ENCODE results near the gene ABL1. TPM values are rescaled to one million over a fixed set of nuclear protein-coding genes. Genes with fewer than 3 reads are reported as not detected.

Gene ABL1
- total and polyA plus RNA-seq, 5 donors from 2014 or later, result 5.5 to 33.9 (median 8.6) TPM

DNA sequence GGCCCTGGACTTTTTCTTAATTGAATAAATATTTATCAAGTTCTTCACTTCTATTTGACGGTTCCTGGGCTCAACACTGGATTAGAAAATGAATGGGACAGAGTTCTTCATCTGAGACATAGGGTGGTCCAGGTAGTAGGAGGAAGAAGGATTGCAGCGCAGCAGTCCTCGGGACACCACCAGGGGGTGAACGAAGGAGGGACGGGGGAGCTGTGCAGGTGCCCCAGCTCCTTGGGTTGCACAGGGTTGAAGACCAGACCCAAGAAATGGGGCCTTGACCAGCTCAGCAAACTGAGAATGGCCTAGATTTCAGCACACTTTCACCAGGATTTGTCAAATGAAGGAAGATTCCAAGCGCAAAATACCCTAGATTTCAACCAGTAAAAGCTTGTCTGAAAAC, 29.5 kb downstream of the ABL1 start:
- H3K9me3 ChIP-seq (ENCODE audit: control insufficient read depth in 2 of 2, low read length in 2 of 2), result no peaks in the 10 kb centered on the region
- Mint-ChIP-seq H3K4me1 (peaks cover 0 to 8% (median 4%) of the 10 kb centered on the region in 4 donors), H3K9me3 (no peaks in the 10 kb centered on the region), H3K27me3 (no peaks in the 10 kb centered on the region), H3K27ac (no peak overlapping the region), H3K4me3 (no peak overlapping the region), H3K36me3 (peaks cover 10% of the 10 kb centered on the region)
- H3K27me3 ChIP-seq (ENCODE audit: control insufficient read depth, insufficient read depth, low read length), result no peaks in the 10 kb centered on the region
- no peak for DNase-seq
- peaks cover 8% of the 10 kb centered on the region for H3K36me3 ChIP-seq (ENCODE audit: control insufficient read depth, insufficient read depth, low read length)
- ATAC-seq (ENCODE audit: low read depth in 2 of 2), result no peak
- H3K4me3 ChIP-seq (ENCODE audit: low read depth, low read length), result no peak overlapping the region
- H3K4me1 ChIP-seq (ENCODE audit: control insufficient read depth, insufficient read depth, low read length, poor library complexity, severe bottlenecking), result no peaks in the 10 kb centered on the region
- no peak overlapping the region for H3K27ac ChIP-seq (ENCODE audit: insufficient read depth, low read length, poor library complexity, severe bottlenecking)

DNA sequence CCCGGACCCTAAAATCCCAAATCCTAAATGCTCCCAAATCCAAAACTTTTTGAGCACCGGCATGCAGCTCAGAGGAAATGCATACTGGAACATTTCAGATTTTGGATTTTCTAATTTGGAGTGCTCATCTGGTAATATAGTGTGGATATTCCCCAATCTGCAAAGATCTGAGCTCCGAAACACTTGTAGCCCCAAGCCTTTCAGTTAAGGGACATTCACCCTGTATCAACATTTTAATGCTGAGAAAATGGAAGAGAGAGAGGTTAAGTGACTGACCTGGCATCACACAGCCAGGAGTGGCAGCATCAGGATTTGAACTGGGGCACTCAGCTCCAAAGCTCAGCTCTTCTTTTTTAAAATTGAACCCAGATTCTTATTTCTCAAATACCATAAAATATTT, 30.9 kb downstream of the ABL1 start:
- no peak overlapping the region for H3K27ac Mint-ChIP-seq

DNA sequence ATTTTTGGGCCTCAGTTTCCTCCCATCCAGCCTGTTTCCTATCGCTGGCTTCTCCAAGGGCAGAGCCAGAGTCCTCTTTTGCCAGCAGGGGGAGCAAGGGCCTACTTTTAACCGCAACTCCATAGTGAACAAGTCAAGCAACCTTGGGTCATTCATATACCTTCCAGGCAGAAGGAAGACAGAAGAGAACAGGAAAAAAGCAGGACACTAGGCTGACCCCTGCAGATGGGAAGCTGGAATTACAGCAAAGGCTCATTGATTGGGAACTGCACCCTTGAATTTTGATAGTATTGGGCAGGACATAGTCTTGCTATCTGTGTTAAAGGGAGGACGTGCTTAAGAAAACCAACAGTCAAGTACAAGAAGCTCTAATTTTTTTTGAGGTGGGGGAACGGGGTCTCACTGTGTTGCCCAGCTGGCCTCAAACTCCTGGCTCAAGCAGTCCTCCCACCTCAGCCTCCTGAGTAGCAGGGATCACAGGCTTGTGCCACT, 31.5 kb downstream of the ABL1 start:
- DNase-seq (peak; percentile 18 to 68 (median 38)), ATAC-seq (ENCODE audit: low read depth in 2 of 2) (peak; percentile 37 to 55)
- Histone ChIP-seq H3K9me3 (ENCODE audit: control insufficient read depth in 2 of 2, low read length in 2 of 2) (no peaks in the 10 kb centered on the region), H3K4me1 (ENCODE audit: control insufficient read depth, insufficient read depth, low read length, poor library complexity, severe bottlenecking) (no peaks in the 10 kb centered on the region), H3K27ac (ENCODE audit: insufficient read depth, low read length, poor library complexity, severe bottlenecking) (no peak overlapping the region), H3K36me3 (ENCODE audit: control insufficient read depth, insufficient read depth, low read length) (peaks cover 5% of the 10 kb centered on the region), H3K4me3 (ENCODE audit: low read depth, low read length) (no peak overlapping the region), H3K27me3 (ENCODE audit: control insufficient read depth, insufficient read depth, low read length) (no peaks in the 10 kb centered on the region)
- peak overlapping the region in 1 of 4 donors; percentile 48 for H3K4me3 Mint-ChIP-seq
- H3K36me3 Mint-ChIP-seq, result peaks cover 3% of the 10 kb centered on the region
- H3K27ac Mint-ChIP-seq, result no peak overlapping the region
- peaks cover 0 to 13% (median 6%) of the 10 kb centered on the region in 4 donors for H3K4me1 Mint-ChIP-seq
- no peaks in the 10 kb centered on the region for H3K9me3 Mint-ChIP-seq
- H3K27me3 Mint-ChIP-seq, result no peaks in the 10 kb centered on the region

More for the DNA sequence above, 30.9 kb downstream of the ABL1 start:
- Histone ChIP-seq H3K9me3 (ENCODE audit: control insufficient read depth in 2 of 2, low read length in 2 of 2) (no peaks in the 10 kb centered on the region), H3K4me1 (ENCODE audit: control insufficient read depth, insufficient read depth, low read length, poor library complexity, severe bottlenecking) (no peaks in the 10 kb centered on the region), H3K4me3 (ENCODE audit: low read depth, low read length) (no peak overlapping the region), H3K27ac (ENCODE audit: insufficient read depth, low read length, poor library complexity, severe bottlenecking) (no peak overlapping the region), H3K36me3 (ENCODE audit: control insufficient read depth, insufficient read depth, low read length) (peaks cover 5% of the 10 kb centered on the region), H3K27me3 (ENCODE audit: control insufficient read depth, insufficient read depth, low read length) (no peaks in the 10 kb centered on the region)
- H3K4me3 Mint-ChIP-seq, result no peak overlapping the region
- H3K9me3 Mint-ChIP-seq, result no peaks in the 10 kb centered on the region
- no peaks in the 10 kb centered on the region for H3K27me3 Mint-ChIP-seq
- ATAC-seq (ENCODE audit: low read depth in 2 of 2) (no peak), DNase-seq (no peak)
- peaks cover 4% of the 10 kb centered on the region for H3K36me3 Mint-ChIP-seq
- H3K4me1 Mint-ChIP-seq, result peaks cover 0 to 13% (median 6%) of the 10 kb centered on the region in 4 donors

DNA sequence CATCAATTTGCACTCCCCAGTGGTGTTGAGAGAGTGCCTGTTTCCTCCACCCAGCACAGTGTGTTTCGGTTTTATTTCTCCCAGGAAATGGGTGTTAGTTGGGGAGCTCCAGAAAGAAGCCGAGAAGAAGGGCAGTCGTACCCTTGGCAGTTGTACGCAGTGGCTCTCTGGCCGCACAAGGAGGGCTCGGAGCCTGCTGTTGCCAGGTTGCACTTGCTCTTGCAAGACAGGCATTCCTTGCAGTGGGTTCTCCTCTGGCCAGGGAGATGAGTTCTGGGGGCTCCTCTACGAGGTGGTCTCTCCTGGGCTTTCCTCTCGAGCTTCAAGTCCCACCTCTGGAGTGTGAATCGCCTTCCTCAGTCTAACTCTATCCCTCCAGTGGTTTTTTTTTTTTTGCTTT, 32.5 kb downstream of the ABL1 start:
- Mint-ChIP-seq H3K9me3 (no peaks in the 10 kb centered on the region), H3K27me3 (no peaks in the 10 kb centered on the region), H3K4me3 (no peak overlapping the region), H3K4me1 (peaks cover 0 to 13% (median 6%) of the 10 kb centered on the region in 4 donors), H3K27ac (no peak overlapping the region), H3K36me3 (peaks cover 11% of the 10 kb centered on the region)
- H3K27me3 ChIP-seq (ENCODE audit: control insufficient read depth, insufficient read depth, low read length), result no peaks in the 10 kb centered on the region
- peaks cover 11% of the 10 kb centered on the region for H3K36me3 ChIP-seq (ENCODE audit: control insufficient read depth, insufficient read depth, low read length)
- no peak overlapping the region for H3K27ac ChIP-seq (ENCODE audit: insufficient read depth, low read length, poor library complexity, severe bottlenecking)
- ATAC-seq (ENCODE audit: low read depth in 2 of 2) (no peak), DNase-seq (no peak)
- no peaks in the 10 kb centered on the region for H3K4me1 ChIP-seq (ENCODE audit: control insufficient read depth, insufficient read depth, low read length, poor library complexity, severe bottlenecking)
- no peaks in the 10 kb centered on the region for H3K9me3 ChIP-seq (ENCODE audit: control insufficient read depth in 2 of 2, low read length in 2 of 2)
- H3K4me3 ChIP-seq (ENCODE audit: low read depth, low read length), result no peak overlapping the region

DNA sequence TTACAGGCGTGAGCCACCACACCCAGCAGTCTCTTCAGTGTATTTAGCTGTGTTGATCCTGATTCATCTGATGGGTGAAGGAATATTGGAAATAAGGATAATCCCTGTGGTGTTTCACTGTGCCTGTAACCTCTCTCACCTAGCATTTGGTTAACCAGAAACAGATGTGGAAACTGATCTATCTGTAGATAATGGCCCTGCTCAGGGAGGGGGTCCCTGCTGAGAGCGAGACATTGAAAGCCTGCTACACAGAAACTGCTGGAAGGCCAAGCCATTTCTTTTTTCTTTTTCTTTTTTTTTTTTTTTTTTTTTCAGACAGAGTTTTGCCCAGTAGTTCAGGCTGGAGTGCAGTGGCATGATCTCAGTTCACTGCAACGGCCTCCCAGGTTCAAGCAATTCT, 33.2 kb downstream of the ABL1 start:
- H3K4me1 Mint-ChIP-seq, result peaks cover 0 to 13% (median 6%) of the 10 kb centered on the region in 4 donors
- no peak overlapping the region for H3K4me3 Mint-ChIP-seq
- no peak overlapping the region for H3K27ac Mint-ChIP-seq
- H3K9me3 Mint-ChIP-seq, result no peaks in the 10 kb centered on the region
- ATAC-seq (ENCODE audit: low read depth in 2 of 2) (no peak), DNase-seq (no peak)
- no peaks in the 10 kb centered on the region for H3K4me1 ChIP-seq (ENCODE audit: control insufficient read depth, insufficient read depth, low read length, poor library complexity, severe bottlenecking)
- H3K27me3 ChIP-seq (ENCODE audit: control insufficient read depth, insufficient read depth, low read length), result no peaks in the 10 kb centered on the region
- H3K36me3 Mint-ChIP-seq, result peaks cover 17% of the 10 kb centered on the region
- no peak overlapping the region for H3K27ac ChIP-seq (ENCODE audit: insufficient read depth, low read length, poor library complexity, severe bottlenecking)
- no peaks in the 10 kb centered on the region for H3K9me3 ChIP-seq (ENCODE audit: control insufficient read depth in 2 of 2, low read length in 2 of 2)
- H3K4me3 ChIP-seq (ENCODE audit: low read depth, low read length), result no peak overlapping the region
- no peaks in the 10 kb centered on the region for H3K27me3 Mint-ChIP-seq
- H3K36me3 ChIP-seq (ENCODE audit: control insufficient read depth, insufficient read depth, low read length), result peaks cover 14% of the 10 kb centered on the region

DNA sequence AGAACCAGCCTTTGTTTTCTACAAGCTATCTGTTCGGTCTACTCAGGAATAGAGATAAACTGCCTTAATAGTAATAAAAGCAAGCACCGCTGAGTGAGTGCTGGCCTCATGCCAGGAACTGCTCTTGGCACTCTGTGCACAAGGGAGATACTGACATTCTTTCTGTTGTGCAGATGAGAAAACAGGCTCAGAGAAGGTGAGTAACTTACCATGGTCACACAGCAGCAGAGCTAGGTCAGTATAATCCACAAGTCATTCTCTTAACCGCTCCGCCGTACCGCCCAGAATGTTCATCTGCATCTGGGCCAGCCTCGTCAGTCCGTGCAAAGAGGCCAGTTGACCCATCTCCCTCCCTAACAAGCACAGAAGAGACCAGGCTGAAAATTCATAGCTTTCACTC, 34.2 kb downstream of the ABL1 start:
- H3K4me1 Mint-ChIP-seq, result peaks cover 0 to 13% (median 4%) of the 10 kb centered on the region in 4 donors
- H3K4me3 Mint-ChIP-seq, result no peak overlapping the region
- no peaks in the 10 kb centered on the region for H3K27me3 Mint-ChIP-seq
- no peaks in the 10 kb centered on the region for H3K27me3 ChIP-seq (ENCODE audit: control insufficient read depth, insufficient read depth, low read length)
- no peak overlapping the region for H3K27ac Mint-ChIP-seq
- DNase-seq, result no peak
- no peak overlapping the region for H3K27ac ChIP-seq (ENCODE audit: insufficient read depth, low read length, poor library complexity, severe bottlenecking)
- no peak for ATAC-seq (ENCODE audit: low read depth in 2 of 2)
- no peaks in the 10 kb centered on the region for H3K9me3 Mint-ChIP-seq
- no peak overlapping the region for H3K4me3 ChIP-seq (ENCODE audit: low read depth, low read length)
- H3K36me3 ChIP-seq (ENCODE audit: control insufficient read depth, insufficient read depth, low read length), result peaks cover 24% of the 10 kb centered on the region
- no peaks in the 10 kb centered on the region for H3K9me3 ChIP-seq (ENCODE audit: control insufficient read depth in 2 of 2, low read length in 2 of 2)
- H3K36me3 Mint-ChIP-seq, result peaks cover 24% of the 10 kb centered on the region
- H3K4me1 ChIP-seq (ENCODE audit: control insufficient read depth, insufficient read depth, low read length, poor library complexity, severe bottlenecking), result no peaks in the 10 kb centered on the region

DNA sequence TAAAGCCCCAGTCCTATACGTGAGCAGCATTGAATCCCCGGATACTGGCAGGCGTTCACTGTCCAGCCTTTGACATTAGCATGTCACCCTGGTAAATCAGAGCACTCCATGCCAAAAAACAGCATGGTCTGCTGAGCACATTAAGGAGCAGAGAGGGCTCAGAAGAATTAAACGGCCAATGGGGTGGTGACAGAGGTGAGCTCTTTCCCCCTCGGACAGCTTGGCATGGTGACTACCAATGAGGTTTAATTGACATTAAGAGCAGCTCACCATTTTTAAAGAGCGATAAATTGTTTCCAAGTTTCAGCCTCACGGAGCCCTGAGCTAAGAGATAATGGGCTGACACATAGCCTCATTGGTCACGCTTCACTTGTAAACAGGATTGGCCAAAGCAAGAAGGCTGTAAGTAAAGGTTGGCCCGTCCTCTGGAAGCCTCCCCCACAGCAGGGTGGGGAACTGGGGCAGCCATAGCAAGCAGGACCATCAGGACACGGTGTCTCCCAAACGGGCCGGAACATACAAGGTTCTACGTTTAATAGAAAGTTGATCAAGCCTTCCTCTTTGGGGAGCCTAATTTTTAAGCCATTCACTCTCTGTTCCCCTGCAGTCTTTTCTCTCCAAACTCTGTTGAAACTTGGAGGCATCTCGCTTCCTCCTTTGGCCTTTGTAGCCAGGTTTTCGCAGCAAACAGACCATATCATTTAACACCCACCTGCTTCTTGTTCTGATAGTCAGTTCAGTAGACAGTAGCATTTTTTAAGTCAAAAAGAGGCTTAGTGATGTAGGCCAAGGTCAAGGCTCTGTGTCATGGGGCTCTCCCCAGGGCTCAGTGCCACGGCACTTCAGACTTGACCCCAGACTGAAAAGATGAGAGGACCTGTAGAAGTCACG, 35.7 kb downstream of the ABL1 start:
- Histone ChIP-seq H3K4me1 (ENCODE audit: control insufficient read depth, insufficient read depth, low read length, poor library complexity, severe bottlenecking) (no peaks in the 10 kb centered on the region), H3K27me3 (ENCODE audit: control insufficient read depth, insufficient read depth, low read length) (no peaks in the 10 kb centered on the region), H3K4me3 (ENCODE audit: low read depth, low read length) (no peak overlapping the region), H3K27ac (ENCODE audit: insufficient read depth, low read length, poor library complexity, severe bottlenecking) (no peak overlapping the region), H3K36me3 (ENCODE audit: control insufficient read depth, insufficient read depth, low read length) (peaks cover 32% of the 10 kb centered on the region), H3K9me3 (ENCODE audit: control insufficient read depth in 2 of 2, low read length in 2 of 2) (no peaks in the 10 kb centered on the region)
- no peak for ATAC-seq (ENCODE audit: low read depth in 2 of 2)
- Mint-ChIP-seq H3K4me3 (no peak overlapping the region), H3K4me1 (peaks cover 0 to 13% (median 4%) of the 10 kb centered on the region in 4 donors), H3K9me3 (no peaks in the 10 kb centered on the region), H3K27me3 (no peaks in the 10 kb centered on the region), H3K27ac (peak overlapping the region in 1 of 3 donors; percentile 34), H3K36me3 (peaks cover 37% of the 10 kb centered on the region)
- no peak for DNase-seq
